Fibroblast of lung (primary cell): ENCODE results near the gene CEP128. TPM values are rescaled to one million over a fixed set of nuclear protein-coding genes. Genes with fewer than 3 reads are reported as not detected.
A peak's percentile ranks its signal among the peaks of the same experiment; 100 is the strongest.

Experiments used
- DNase-seq, 2 donors: peaks; one replicate each; pipeline versions ENCODE4 v3.0.0 to v3.0.0-alpha.2; 2010; ENCODE audit warnings: low read depth in 2 of 2
- H2AFZ ChIP-seq: 2 replicates; pipeline ENCODE4 v1.5.1; 2012; ENCODE audit warnings: low read length, control low read depth, inconsistent platforms
- H3K27ac ChIP-seq: 2 replicates; pipeline ENCODE4 v1.5.1; 2011; ENCODE audit warnings: low read length, control low read depth; ENCODE audit not compliant: insufficient read depth
- H3K27me3 ChIP-seq: 2 replicates; pipeline ENCODE4 v1.5.1; 2011; ENCODE audit warnings: mild to moderate bottlenecking, low read length; ENCODE audit not compliant: control insufficient read depth, insufficient read depth
- H3K36me3 ChIP-seq: 2 replicates; pipeline ENCODE4 v1.5.1; 2011; ENCODE audit warnings: low read length; ENCODE audit not compliant: control insufficient read depth, insufficient read depth
- H3K4me1 ChIP-seq: 2 replicates; pipeline ENCODE4 v1.5.1; 2011; ENCODE audit warnings: low read length; ENCODE audit not compliant: control insufficient read depth, insufficient read depth; ENCODE audit errors: extremely low read depth
- H3K4me2 ChIP-seq: 2 replicates; pipeline ENCODE4 v1.5.1; 2011; ENCODE audit warnings: low read length, control low read depth; ENCODE audit not compliant: insufficient read depth; ENCODE audit errors: extremely low read depth
- H3K4me3 ChIP-seq, 4 experiments: fragments of 200-600 bp in 1 of 4; sonication (generic) in 1 of 4; replicated peaks in 1 of 4; 2 replicates each; pipeline ENCODE4 v1.5.1; 2011 to 2016; ENCODE audit warnings: low read length in 4 of 4, low read depth in 3 of 4, mild to moderate bottlenecking in 3 of 4, control low read depth in 2 of 4, inconsistent platforms in 1 of 4, mixed read lengths in 1 of 4; ENCODE audit not compliant: insufficient read depth in 1 of 4; ENCODE audit errors: control extremely low read depth in 1 of 4
- H3K79me2 ChIP-seq: 2 replicates; pipeline ENCODE4 v1.5.1; 2012; ENCODE audit warnings: mild to moderate bottlenecking, low read length, inconsistent platforms; ENCODE audit not compliant: control insufficient read depth, insufficient read depth
- H3K9ac ChIP-seq: 2 replicates; pipeline ENCODE4 v1.5.1; 2011; ENCODE audit warnings: mild to moderate bottlenecking, low read length, control low read depth; ENCODE audit not compliant: insufficient read depth
- H3K9me3 ChIP-seq: 2 replicates; pipeline ENCODE4 v1.5.1; 2012; ENCODE audit warnings: low read depth, low read length; ENCODE audit not compliant: control insufficient read depth, insufficient read depth
- H4K20me1 ChIP-seq: 2 replicates; pipeline ENCODE4 v1.5.1; 2011; ENCODE audit warnings: low read length; ENCODE audit not compliant: control insufficient read depth, insufficient read depth; ENCODE audit errors: extremely low read depth
- CTCF ChIP-seq, 2 donors: IDR thresholded peaks in 1 of 2; conservative IDR thresholded peaks in 1 of 2; 1 replicate in 1 of 2; 2 replicates in 1 of 2; pipeline ENCODE4 v1.5.1; 2011 to 2012; ENCODE audit warnings: low read length in 2 of 2, control low read depth in 1 of 2, inconsistent platforms in 1 of 2, low read depth in 1 of 2, mild to moderate bottlenecking in 1 of 2
- EZH2 ChIP-seq: IDR thresholded peaks from 2 replicates; pipeline ENCODE4 v1.5.1; 2012; ENCODE audit warnings: low read length, control low read depth, mild to moderate bottlenecking; ENCODE audit errors: missing control alignments
- polyA plus RNA-seq, 2 donors: library from polyadenylated mRNA; depleted of rRNA in 1 of 2; stranded (reverse) in 1 of 2; unstranded in 1 of 2; fragments of >200 nt; gene quantifications; 2 replicates each; pipeline ENCODE4 v1.2.1, GENCODE V29; 2011 to 2012; ENCODE audit warnings: missing spikeins in 1 of 2
- total RNA-seq: library from RNA; depleted of rRNA; stranded (reverse); fragments of >200 nt; gene quantifications from 2 replicates; pipeline ENCODE4 v1.2.1, GENCODE V29; 2014

Gene CEP128
- total and polyA plus RNA-seq, 2 donors (not counting 1 experiment from before 2014, with no cell fraction given) = 1.3 to 7.8 TPM

- no peaks in the 10 kb centered on the region for H3K79me2 ChIP-seq
- no peak overlapping the region for H3K4me3 ChIP-seq
- no peak overlapping the region for H3K9ac ChIP-seq
- no peak overlapping the region for H3K27ac ChIP-seq
- H3K27me3 ChIP-seq = no peaks in the 10 kb centered on the region
- H4K20me1 ChIP-seq = no peaks in the 10 kb centered on the region
- peak; percentile 9 to 79 for DNase-seq
- no peak overlapping the region for H3K4me2 ChIP-seq
- H3K4me1 ChIP-seq = no peaks in the 10 kb centered on the region
- H3K36me3 ChIP-seq = no peaks in the 10 kb centered on the region
- TF ChIP-seq EZH2 = no peak
- no peak for TF ChIP-seq CTCF (conservative IDR thresholded peaks at IDR 0.05 in 1 of 2, IDR thresholded peaks at IDR 0.05 in 1 of 2; ENCODE audit: low read depth in 1 of 2, low read length in 2 of 2)
- H2AFZ ChIP-seq = no peak overlapping the region
- H3K9me3 ChIP-seq = no peaks in the 10 kb centered on the region
Measured at GRCh38 chr14:80669426-80669825, 272.1 kb downstream of the CEP128 start.

DNA sequence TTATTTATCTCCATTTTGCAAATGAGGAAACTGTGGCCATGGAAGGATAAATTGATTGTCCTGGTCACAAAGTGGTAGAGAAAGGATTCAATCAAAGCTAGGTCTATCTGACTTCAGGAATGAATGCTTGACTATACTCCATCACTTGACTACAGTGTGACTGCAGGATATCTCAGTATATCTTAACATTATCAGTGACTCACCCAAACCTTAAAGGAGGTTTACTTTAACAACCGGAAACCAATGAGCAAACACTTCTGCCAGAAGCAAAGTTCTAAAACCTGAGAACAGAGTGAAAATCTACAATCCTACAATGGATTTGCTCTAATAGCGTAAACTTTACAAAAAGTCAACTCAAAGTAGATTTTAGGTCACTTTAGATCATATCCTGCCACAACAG, 277.0 kb downstream of the CEP128 start:
- H3K9me3 ChIP-seq = no peaks in the 10 kb centered on the region
- no peak overlapping the region for H3K4me2 ChIP-seq
- H3K4me3 ChIP-seq = no peak overlapping the region
- TF ChIP-seq EZH2 (no peak), CTCF (conservative IDR thresholded peaks at IDR 0.05 in 1 of 2, IDR thresholded peaks at IDR 0.05 in 1 of 2; ENCODE audit: low read depth in 1 of 2, low read length in 2 of 2) (no peak)
- no peaks in the 10 kb centered on the region for H3K27me3 ChIP-seq
- H3K27ac ChIP-seq = no peak overlapping the region
- H4K20me1 ChIP-seq = no peaks in the 10 kb centered on the region
- no peaks in the 10 kb centered on the region for H3K4me1 ChIP-seq
- H2AFZ ChIP-seq = no peak overlapping the region
- no peaks in the 10 kb centered on the region for H3K36me3 ChIP-seq
- no peak overlapping the region for H3K9ac ChIP-seq
- no peaks in the 10 kb centered on the region for H3K79me2 ChIP-seq
- peak in 1 of 2 donors; percentile 72 for DNase-seq

- Histone ChIP-seq H3K4me3 (no peak overlapping the region), H3K4me2 (no peak overlapping the region), H3K27me3 (no peaks in the 10 kb centered on the region), H2AFZ (no peak overlapping the region), H3K9me3 (no peaks in the 10 kb centered on the region), H3K9ac (no peak overlapping the region), H3K36me3 (no peaks in the 10 kb centered on the region), H3K4me1 (no peaks in the 10 kb centered on the region), H3K79me2 (no peaks in the 10 kb centered on the region), H3K27ac (no peak overlapping the region), H4K20me1 (no peaks in the 10 kb centered on the region)
- DNase-seq = no peak
- no peak for TF ChIP-seq EZH2
Measured at GRCh38 chr14:80663541-80663940, 278.0 kb downstream of the CEP128 start.
